Activated CD4-positive, CD25-positive, alpha-beta regulatory T cell (primary cell): Measurements from ENCODE around the gene AMBP.

Source experiments
- DNase-seq, 4 experiments: peaks; one replicate each; lab custom pipeline; 2025; lab: John Stamatoyannopoulos, UW

The AMBP gene

GRCh38 chr9:114072184-114073140 is 5.6 kb downstream of the AMBP start:
- no peak for DNase-seq

GRCh38 chr9:114071197-114071795 is 6.8 kb downstream of the AMBP start:
- DNase-seq = no peak

GRCh38 chr9:114070188-114071103 is 7.7 kb downstream of the AMBP start:
- no peak for DNase-seq

GRCh38 chr9:114069476-114070187 is 8.5 kb downstream of the AMBP start:
- no peak for DNase-seq

- no peak for DNase-seq
Observed at GRCh38 chr9:114065304-114065703, 12.8 kb downstream of the AMBP start.

- no peak for DNase-seq
Observed at GRCh38 chr9:114061830-114062474, 16.1 kb downstream of the AMBP start.

GRCh38 chr9:114061292-114061691 is 16.8 kb downstream of the AMBP start:
- DNase-seq = no peak

GRCh38 chr9:114060711-114061110 is 17.4 kb downstream of the AMBP start:
- no peak for DNase-seq

- DNase-seq = no peak
Observed at GRCh38 chr9:114060070-114060469, 18.0 kb downstream of the AMBP start.

- no peak for DNase-seq
Observed at GRCh38 chr9:114059047-114059803, 18.9 kb downstream of the AMBP start.

GRCh38 chr9:114058688-114059046 is 19.4 kb downstream of the AMBP start:
- no peak for DNase-seq

GRCh38 chr9:114057161-114057885 is 20.8 kb downstream of the AMBP start:
- DNase-seq = no peak

GRCh38 chr9:114056527-114056926 is 21.6 kb downstream of the AMBP start:
- no peak for DNase-seq

GRCh38 chr9:114055894-114056293 is 22.2 kb downstream of the AMBP start:
- no peak for DNase-seq

- no peak for DNase-seq
Observed at GRCh38 chr9:114055061-114055460, 23.0 kb downstream of the AMBP start.

- no peak for DNase-seq
Observed at GRCh38 chr9:114054191-114054690, 23.9 kb downstream of the AMBP start.

- DNase-seq = no peak
Observed at GRCh38 chr9:114053246-114054005, 24.7 kb downstream of the AMBP start.

GRCh38 chr9:114051706-114052105 is 26.4 kb downstream of the AMBP start:
- no peak for DNase-seq

- DNase-seq = no peak
Observed at GRCh38 chr9:114051281-114051680, 26.8 kb downstream of the AMBP start.
